Activated CD4-positive, alpha-beta T cell treated with anti-CD3 and anti-CD28 coated beads, Interleukin-2, amount 50 U/mL, for 16 hours (primary cell): Measurements from ENCODE around the gene CTNNA2.
"Not testable (repeated sequence)": the region's sequence is repeated elsewhere in the genome, so short reads cannot be mapped to it uniquely, and the experiment has no call there.

Source experiments
- DNase-seq: peaks from one replicate; pipeline ENCODE4 v3.0.0-alpha.2; 2020

Gene CTNNA2

DNA sequence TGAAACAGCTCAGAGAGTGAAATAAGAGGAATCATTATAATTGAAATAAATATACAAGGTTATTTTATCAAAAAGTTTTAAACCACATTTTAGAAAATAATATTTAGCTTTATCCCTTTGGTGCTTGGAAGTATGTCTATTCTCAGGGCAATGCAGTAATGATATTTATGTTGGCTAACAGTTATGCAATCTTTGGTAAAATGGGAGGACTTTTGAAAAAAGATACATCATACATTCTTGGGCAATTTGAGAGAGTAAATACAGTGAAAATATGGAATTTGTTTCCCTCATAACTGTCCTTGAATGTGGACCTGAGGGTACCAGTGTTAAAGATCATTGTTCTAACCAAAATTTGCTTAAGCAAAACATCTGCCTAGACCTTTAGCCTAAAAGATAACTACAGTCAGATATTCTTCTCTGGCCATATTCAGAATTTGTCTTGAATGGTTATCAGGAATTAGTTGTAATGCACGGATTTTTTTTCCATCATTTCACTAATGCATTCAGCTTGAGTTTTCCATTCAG lies 654.5 kb downstream of the CTNNA2 start:
- no peak for DNase-seq

GRCh38 chr2:80168037-80168436 lies 655.2 kb downstream of the CTNNA2 start:
- DNase-seq, result no peak

DNA sequence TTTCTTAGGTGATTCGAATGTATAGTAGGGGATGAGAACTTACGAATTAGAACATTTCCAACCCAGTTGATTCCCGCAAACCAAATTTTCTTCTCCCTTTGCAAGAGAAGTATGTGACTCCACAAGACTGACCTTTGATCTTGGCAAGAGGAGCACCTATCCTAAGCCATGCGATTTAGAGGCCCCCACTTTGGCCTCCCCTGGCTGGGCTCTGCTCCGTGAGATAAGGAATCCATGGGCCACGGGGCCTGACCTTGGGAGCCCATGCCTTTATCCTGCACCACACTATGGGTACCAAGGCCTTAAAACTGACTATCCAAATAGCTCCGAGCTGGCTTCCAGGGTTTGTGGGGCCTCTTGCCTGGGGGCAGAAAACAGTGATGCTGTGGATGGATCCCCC lies 656.0 kb downstream of the CTNNA2 start:
- no peak for DNase-seq

GRCh38 chr2:80169811-80170594 lies 657.2 kb downstream of the CTNNA2 start:
- DNase-seq, result no peak

DNA sequence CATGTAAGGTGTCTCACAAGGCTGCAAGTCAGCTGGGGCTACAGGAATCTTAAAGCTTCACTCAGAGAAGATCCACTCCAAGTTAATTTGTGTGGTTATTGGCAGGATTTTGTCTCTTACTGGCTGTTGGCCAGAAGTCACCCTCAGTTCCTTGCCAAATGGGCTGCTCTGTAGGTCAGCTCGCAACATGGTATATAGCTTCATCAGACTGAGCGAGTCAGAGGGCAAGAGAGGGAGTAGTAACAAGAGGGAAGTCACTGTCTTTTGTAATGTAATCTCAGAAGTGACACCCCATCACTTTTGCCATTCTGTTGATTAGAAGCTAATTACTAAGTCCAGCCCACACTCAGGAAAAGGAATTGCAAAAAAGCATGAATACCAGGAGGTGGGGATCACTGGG lies 672.2 kb downstream of the CTNNA2 start:
- no peak for DNase-seq

GRCh38 chr2:80186262-80186661 lies 673.4 kb downstream of the CTNNA2 start:
- no peak for DNase-seq

DNA sequence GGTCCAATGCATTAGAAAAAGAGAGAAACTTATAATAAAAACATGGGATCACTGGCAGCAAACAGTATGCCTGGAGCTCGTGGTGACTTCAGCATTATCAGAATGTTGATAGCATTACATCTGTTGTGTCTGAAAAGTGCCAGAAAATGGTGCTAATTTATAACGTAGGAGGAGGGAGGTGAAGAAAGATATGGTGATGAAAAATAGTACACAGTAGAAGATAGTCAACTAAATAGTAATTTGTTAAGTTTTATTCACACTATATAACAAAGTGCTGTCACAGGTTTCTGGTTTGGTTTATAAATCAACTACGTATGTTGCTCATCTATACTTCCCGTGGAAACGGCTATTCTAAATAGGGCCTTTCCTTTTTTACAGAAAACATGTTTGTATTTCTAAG lies 674.3 kb downstream of the CTNNA2 start:
- no peak for DNase-seq

DNA sequence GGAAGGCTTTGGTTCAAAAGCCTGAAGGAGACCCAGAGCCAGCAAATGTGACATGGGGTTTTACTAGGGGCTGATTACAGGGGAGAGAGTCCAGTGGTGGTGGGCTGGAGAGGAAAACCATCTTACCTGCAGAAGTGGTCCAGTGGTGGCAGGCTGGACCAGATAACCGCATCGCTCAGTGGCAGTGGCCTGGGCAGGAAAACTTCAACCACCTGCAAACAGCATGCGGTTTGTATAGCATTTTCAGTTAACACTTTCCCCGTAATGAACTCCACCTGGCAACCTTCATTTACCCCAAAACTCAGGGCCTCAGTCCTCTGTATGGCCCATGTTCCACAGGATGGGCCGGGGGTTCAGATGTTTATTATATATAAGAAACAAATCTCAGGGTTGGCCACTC lies 677.3 kb downstream of the CTNNA2 start:
- no peak for DNase-seq

GRCh38 chr2:80193566-80193965 lies 680.7 kb downstream of the CTNNA2 start:
- DNase-seq, result no peak

GRCh38 chr2:80195034-80195433 lies 682.2 kb downstream of the CTNNA2 start:
- DNase-seq, result no peak

DNA sequence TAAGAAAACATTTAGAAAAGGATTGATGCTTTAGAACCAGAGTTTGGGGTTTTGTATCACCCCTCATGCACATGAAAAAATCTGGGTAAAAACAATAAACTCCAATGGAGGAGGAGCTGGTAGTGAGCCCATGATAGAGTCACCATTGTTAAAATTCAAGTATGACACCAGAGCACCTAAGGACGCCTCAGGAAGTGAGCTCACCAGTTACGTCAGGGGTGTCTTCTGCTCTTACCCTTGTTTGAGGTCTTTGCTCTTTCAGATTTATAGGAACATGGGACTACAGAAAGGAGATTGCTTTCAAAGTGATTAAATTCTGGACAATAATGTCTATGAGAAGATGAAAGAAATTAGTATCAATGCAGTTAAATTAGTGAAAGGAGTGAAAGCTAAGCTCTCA lies 685.2 kb downstream of the CTNNA2 start:
- DNase-seq, result no peak

GRCh38 chr2:80199504-80199903 lies 686.7 kb downstream of the CTNNA2 start:
- no peak for DNase-seq

GRCh38 chr2:80203929-80204328 lies 691.1 kb downstream of the CTNNA2 start:
- not testable (repeated sequence) for DNase-seq

DNA sequence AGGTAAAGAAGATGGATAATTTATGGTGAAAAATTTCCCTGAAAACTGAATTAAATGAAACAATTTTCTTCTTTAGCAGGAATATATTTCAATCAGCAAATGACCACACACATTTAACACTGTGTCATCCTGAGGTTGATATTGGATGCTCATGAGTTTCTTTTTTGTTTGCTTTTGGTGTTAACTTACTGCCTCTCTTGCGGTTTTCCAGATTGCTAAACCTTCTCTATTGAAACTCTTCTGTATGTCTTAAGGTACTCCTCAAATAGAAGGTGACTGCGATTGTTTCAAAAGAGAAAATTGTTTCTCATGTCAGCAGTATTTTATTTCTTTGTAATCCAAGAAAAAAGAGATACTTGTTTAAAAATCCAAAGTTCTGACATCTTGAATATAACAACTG lies 692.6 kb downstream of the CTNNA2 start:
- DNase-seq, result no peak

- DNase-seq, result no peak
Measured at GRCh38 chr2:80209458-80209857, 696.6 kb downstream of the CTNNA2 start.

DNA sequence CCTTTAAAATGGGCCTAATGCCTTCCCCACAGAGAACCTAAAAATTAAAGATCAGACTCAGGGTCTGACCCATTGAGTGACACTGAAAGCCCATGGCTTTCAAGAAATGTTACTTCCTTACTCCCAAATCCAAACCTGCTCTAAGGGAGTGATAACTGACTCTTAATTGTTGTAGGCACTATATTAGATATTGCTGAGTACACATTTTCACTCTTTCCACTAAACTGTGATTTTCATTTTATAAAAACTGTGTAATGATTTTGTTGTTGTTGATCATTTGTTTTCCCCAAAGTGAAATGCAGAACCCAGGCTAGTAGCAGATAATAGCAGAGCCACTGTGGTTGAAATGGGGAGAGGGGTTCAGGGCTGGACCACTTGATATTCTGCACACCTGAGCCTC lies 704.6 kb downstream of the CTNNA2 start:
- DNase-seq, result no peak

- DNase-seq, result no peak
Measured at GRCh38 chr2:80222644-80223043, 709.8 kb downstream of the CTNNA2 start.

DNA sequence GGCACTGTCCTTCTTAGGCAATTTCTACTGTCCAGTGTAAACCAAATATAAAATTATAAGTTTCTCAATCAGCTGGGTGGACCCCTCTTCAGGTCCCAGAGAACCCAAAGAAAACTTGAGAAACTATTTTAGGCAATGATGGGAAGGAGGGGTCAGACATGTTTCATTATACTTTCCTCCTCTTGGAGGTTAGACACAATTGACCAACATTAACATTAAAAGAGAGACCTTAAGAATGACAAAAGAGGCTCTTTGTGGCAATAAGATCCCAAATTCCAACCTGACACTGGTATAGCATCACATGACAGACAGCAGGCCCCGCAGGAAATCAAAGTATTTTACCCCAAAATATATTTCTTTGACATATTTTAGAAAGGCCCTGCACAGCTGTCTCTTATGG lies 718.6 kb downstream of the CTNNA2 start:
- DNase-seq, result no peak

DNA sequence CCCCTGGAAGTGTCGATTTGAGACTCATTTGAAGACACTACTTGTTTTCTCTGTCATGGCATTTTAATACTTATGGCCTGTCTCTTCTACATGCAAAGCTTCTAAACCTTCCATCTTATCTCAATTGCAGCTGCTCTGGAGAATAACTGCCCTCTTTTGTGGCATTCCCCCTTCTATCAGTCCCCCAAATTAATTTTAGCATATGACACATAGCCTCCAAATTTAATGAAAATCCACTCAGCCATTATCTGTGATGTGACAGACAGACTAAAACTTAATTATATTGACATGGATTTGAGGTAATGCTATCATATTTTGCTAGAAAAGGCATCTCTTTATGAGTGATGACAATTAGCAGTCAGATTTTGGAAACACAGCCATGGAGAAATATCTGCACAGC lies 720.5 kb downstream of the CTNNA2 start:
- DNase-seq, result no peak

DNA sequence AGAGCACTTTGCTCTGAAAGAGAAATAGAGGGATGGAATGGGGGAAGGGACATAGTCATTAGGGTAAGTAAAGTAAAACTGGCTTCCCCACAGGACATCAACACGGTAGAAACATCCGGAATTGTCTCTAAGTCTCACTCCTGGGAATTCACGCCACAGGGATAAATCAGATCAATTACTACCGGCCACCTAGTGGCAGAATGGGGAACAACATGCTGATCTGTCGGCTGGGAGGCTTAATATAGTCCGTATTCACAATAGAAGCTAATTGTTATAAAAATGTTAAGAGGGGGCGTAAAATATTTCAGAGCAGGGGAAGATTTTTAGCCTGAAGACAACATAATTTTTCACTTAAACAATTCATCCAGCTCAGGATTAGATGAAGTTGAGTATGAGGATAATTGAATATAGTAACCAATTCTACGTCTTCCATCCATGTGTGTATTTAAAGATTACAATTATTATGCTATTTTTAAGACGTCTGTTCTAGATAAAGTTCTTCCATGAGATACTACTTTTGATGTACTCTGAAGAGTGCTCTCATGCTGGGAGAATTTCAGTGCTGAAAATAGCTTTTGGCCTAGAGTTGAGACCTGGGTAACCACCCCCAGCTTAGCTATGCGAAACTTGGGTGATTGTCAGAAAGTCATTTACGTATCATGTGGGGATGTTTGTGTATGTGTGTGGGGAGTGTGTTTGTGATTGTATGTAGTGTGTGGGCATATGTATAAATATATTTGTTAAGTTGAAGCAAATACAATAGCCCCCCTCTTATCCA lies 726.0 kb downstream of the CTNNA2 start:
- peak; percentile 10 for DNase-seq

- no peak for DNase-seq
Measured at GRCh38 chr2:80242355-80242910, 729.6 kb downstream of the CTNNA2 start.

GRCh38 chr2:80244905-80245584 lies 732.2 kb downstream of the CTNNA2 start:
- no peak for DNase-seq

DNA sequence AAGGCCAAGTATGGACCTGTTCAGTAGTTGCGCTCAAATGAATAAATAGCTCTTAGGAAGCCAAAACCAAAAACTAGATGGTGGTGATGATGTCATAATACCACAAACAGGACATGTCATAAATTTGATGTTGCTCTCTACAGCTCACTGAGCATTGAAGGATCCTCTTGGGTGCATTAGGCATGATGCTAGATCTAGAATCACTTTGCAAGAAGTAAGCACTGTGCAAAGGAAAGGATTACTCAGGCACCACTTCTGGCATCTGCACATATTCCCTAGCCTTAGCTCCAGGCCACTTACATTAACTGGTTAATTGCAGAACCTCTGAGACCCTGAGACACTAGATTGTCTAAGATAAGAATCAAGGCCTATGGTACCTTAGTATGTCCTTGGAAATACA lies 733.7 kb downstream of the CTNNA2 start:
- no peak for DNase-seq
